ENCODE results near the gene PPP1R36. TPM values are rescaled to one million over a fixed set of nuclear protein-coding genes. Genes with fewer than 3 reads are reported as not detected.
A peak's percentile ranks its signal among the peaks of the same experiment; 100 is the strongest.

Gene PPP1R36
- total and polyA plus RNA-seq, 2 of the 4 experiments (the other 2 are of a cell fraction), result 0.15 to 0.54 TPM

- Histone ChIP-seq H4K20me1 (ENCODE audit: insufficient read depth, low read length) (no peaks in the 10 kb centered on the region), H2AFZ (replicated peaks; ENCODE audit: low read length, poor library complexity) (no peak overlapping the region), H4K8ac (ENCODE audit: low read depth in 2 of 2, low read length in 2 of 2) (no peak overlapping the region), H3K4ac (ENCODE audit: low read depth, low read length) (no peak overlapping the region), H3K79me1 (ENCODE audit: low read depth in 1 of 2, low read length in 2 of 2) (no peaks in the 10 kb centered on the region), H3K4me3 (ENCODE audit: insufficient read depth, low read depth, low read length) (no peak overlapping the region), H2AK5ac (ENCODE audit: low read depth, low read length) (no peak overlapping the region), H4K5ac (ENCODE audit: low read depth, low read length) (no peak overlapping the region), H3K23ac (ENCODE audit: low read depth, low read length) (no peak overlapping the region), H3K27ac (ENCODE audit: insufficient read depth, low read length) (no peak overlapping the region), H2BK15ac (ENCODE audit: low read depth, low read length) (0 out of 3 replicates have a peak overlapping the region, but pooled peaks have one; percentile 49), H3K4me2 (ENCODE audit: low read depth, low read length) (no peak overlapping the region), H2AK9ac (replicated peaks; ENCODE audit: low read depth, low read length, poor library complexity) (peak overlapping the region; percentile 65), H2BK120ac (ENCODE audit: low read depth, low read length) (no peak overlapping the region), H3K36me3 (ENCODE audit: control insufficient read depth, insufficient read depth, low read length) (no peaks in the 10 kb centered on the region), H3K9ac (ENCODE audit: low read depth, low read length) (no peak overlapping the region), H3K14ac (replicated peaks; ENCODE audit: low read depth, low read length) (no peak overlapping the region), H2BK5ac (ENCODE audit: low read depth, low read length, poor library complexity, severe bottlenecking) (no peak overlapping the region), H3K56ac (ENCODE audit: extremely low read depth, insufficient read depth, low read length) (no peak overlapping the region), H3K4me1 (ENCODE audit: control insufficient read depth, insufficient read depth, low read length) (peaks cover 15% of the 10 kb centered on the region), H3K18ac (ENCODE audit: low read depth, low read length) (no peak overlapping the region), H2BK20ac (ENCODE audit: low read depth, low read length) (peak overlapping the region; percentile 30; the same call in 1 of the 2 replicates), H3K9me1 (ENCODE audit: insufficient read depth, low read length) (peaks cover 8% of the 10 kb centered on the region), H4K91ac (ENCODE audit: insufficient read depth, low read depth, low read length) (0 out of 2 replicates have a peak overlapping the region, but pooled peaks have one; percentile 9), H3K9me3 (ENCODE audit: control insufficient read depth, insufficient read depth, low read length) (no peaks in the 10 kb centered on the region), H3K27me3 (ENCODE audit: control insufficient read depth, insufficient read depth, low read length) (no peaks in the 10 kb centered on the region)
- ATAC-seq (ENCODE audit: low read depth) (no peak), DNase-seq (no peak)
- in situ Hi-C loops (cut with MboI; ENCODE audit: low sequenced_read_pairs) (no loop called here), intact Hi-C loops (cut with micrococcal nuclease) (no loop called here), dilution Hi-C loops (cut with HindIII; ENCODE audit: low sequenced_read_pairs, unreplicated experiment) (no loop called here)
- ChIA-PET CTCF (no interaction called here), POLR2A (ENCODE audit: unreplicated experiment) (interaction anchor here (1.1 kb wide), 1 partner anchor 118 kb away, joined by 4 read pairs; no protein-coding TSS in a partner anchor)
- no TSS peak for BruUV-seq (replicated peaks)
- no peak for TF ChIP-seq RCOR1 (IDR thresholded peaks at IDR 0.05; ENCODE audit: insufficient replicate concordance, low read length)
- no peak for TF ChIP-seq ELK1 (IDR thresholded peaks at IDR 0.05; ENCODE audit: borderline replicate concordance, low read depth, low read length)
- TF ChIP-seq USF2 (IDR thresholded peaks at IDR 0.05; ENCODE audit: low read depth, low read length), result no peak
- peak; percentile 71 for TF ChIP-seq MAFK (IDR thresholded peaks at IDR 0.05; ENCODE audit: low read depth, low read length)
- WGBS, 2 experiments (ENCODE audit: extremely low coverage in 2 of 2, insufficient read length in 1 of 2), result no CpG with 5 or more reads among the region's 7 CpGs
Measured at GRCh38 chr14:64623554-64624165, 73.9 kb downstream of the PPP1R36 start.
